Spleen (tissue), 7 donors: Measurements from ENCODE around the gene SSH2.

ENCODE experiments used
- CTCF ChIP-seq, 11 experiments: fragments of 200-600 bp in 7 of 11; fragments of 450-650 bp in 4 of 11; sonication (generic) in 4 of 11; IDR thresholded peaks in 8 of 11; conservative IDR thresholded peaks in 3 of 11; 1 replicate in 7 of 11; 2 replicates in 4 of 11; pipeline versions ENCODE4 v1.4.0 to v1.8.0; 2016 to 2021; ENCODE audit warnings: antibody characterized with exemption in 11 of 11, inconsistent platforms in 4 of 11, mild to moderate bottlenecking in 1 of 11
- POLR2AphosphoS5 ChIP-seq, 3 donors: sonication (generic); formaldehyde crosslinking; IDR thresholded peaks; one replicate each; pipeline ENCODE4 v1.5.1; 2017; ENCODE audit warnings: antibody characterized with exemption in 3 of 3
- donor health status: DM: no; HTN: no; CAD: no; lungs with moderate emphysema.
- donor health status: DM: no; HTN: no; CAD: no.
- donor health status: DM: no; HTN: no; CAD: no.

- no peak for TF ChIP-seq POLR2AphosphoS5 (IDR thresholded peaks at IDR 0.05)
- TF ChIP-seq CTCF (IDR thresholded peaks at IDR 0.05 in 8 of 11, conservative IDR thresholded peaks at IDR 0.05 in 3 of 11), result no peak
These were observed 959 bp downstream of the SSH2 start for GRCh38 chr17:29929006-29929532.
